Measurements from ENCODE around the gene BDNF.

Gene BDNF

DNA sequence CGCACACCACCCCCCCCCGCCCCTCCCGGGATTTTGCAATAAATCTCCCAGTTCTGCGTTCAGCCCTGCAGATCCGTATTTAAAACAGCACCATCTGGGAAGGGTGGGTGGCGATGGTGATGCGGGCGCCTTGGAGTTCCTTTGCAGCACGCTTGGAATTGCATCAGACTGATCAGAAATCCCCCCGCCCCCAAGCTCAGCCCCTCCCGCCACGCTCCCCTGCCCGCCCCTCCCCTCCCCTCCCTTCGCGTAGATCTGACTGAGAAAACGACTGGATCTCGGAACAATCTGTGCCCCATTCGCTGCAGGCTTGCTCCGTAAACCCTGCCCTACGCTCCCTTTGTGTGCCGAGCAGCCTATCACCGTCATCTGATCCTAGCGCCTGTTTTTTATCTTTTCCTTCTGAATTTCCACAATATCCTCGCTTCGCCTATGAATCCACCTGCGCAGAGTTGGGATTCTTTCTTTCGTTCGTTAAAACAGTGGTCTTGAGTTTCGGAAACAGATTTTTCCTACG lies 18.1 kb upstream of the BDNF start:
- Histone ChIP-seq H3K18ac (ENCODE audit: low read length) (no peak overlapping the region), H3K36me3 (ENCODE audit: control insufficient read depth in 1 of 2, insufficient read depth in 2 of 2, low read length in 2 of 2) (no peaks in the 10 kb centered on the region), H2AFZ (ENCODE audit: insufficient read depth, low read length, poor library complexity) (no peak overlapping the region), H2BK12ac (ENCODE audit: low read length) (no peak overlapping the region), H3K9me3 (ENCODE audit: insufficient read depth, low read depth, low read length) (peaks cover 3% of the 10 kb centered on the region), H4K8ac (ENCODE audit: low read depth, low read length) (no peak overlapping the region), H3K79me2 (ENCODE audit: control insufficient read depth, insufficient read depth, low read length, poor library complexity) (no peaks in the 10 kb centered on the region), H3K27me3 (ENCODE audit: insufficient read depth, low read length) (peaks cover 48% of the 10 kb centered on the region), H3K23ac (ENCODE audit: low read length) (no peak overlapping the region), H4K12ac (ENCODE audit: low read depth, low read length) (no peak overlapping the region), H3K4me1 (ENCODE audit: control insufficient read depth in 1 of 2, insufficient read depth in 2 of 2, low read length in 2 of 2) (peaks cover 10 to 12% of the 10 kb centered on the region in 2 experiments), H3K4ac (ENCODE audit: low read depth, low read length) (no peak overlapping the region), H3K27ac (ENCODE audit: low read depth, low read length) (no peak overlapping the region), H3K14ac (ENCODE audit: low read length) (no peak overlapping the region), H3K9ac (ENCODE audit: low read length) (no peak overlapping the region), H2BK5ac (ENCODE audit: low read depth, low read length, poor library complexity) (no peak overlapping the region), H2AK5ac (ENCODE audit: low read length) (no peak overlapping the region), H3K79me1 (ENCODE audit: low read length) (no peaks in the 10 kb centered on the region), H3K4me3 (ENCODE audit: low read depth, low read length) (no peak overlapping the region), H4K91ac (ENCODE audit: low read depth, low read length) (no peak overlapping the region), H3K4me2 (ENCODE audit: low read length) (peak overlapping the region; percentile 85), H2BK120ac (ENCODE audit: insufficient read depth, low read length, poor library complexity) (no peak overlapping the region)
- DNase-seq = peak in 1 of 2 donors; percentile 48
- no CpG with 5 or more reads among the region's 30 CpGs for WGBS (ENCODE audit: extremely low coverage, insufficient coverage, insufficient read length)

GRCh38 chr11:27717801-27718229 lies 17.6 kb upstream of the BDNF start:
- Histone ChIP-seq H3K4me2 (ENCODE audit: low read length) (peak overlapping the region; percentile 57), H3K9me3 (ENCODE audit: insufficient read depth, low read depth, low read length) (peaks cover 1% of the 10 kb centered on the region), H2BK12ac (ENCODE audit: low read length) (no peak overlapping the region), H4K91ac (ENCODE audit: low read depth, low read length) (no peak overlapping the region), H3K23ac (ENCODE audit: low read length) (no peak overlapping the region), H3K27ac (ENCODE audit: low read depth, low read length) (no peak overlapping the region), H3K4me3 (ENCODE audit: low read depth, low read length) (no peak overlapping the region), H2BK5ac (ENCODE audit: low read depth, low read length, poor library complexity) (no peak overlapping the region), H2AK5ac (ENCODE audit: low read length) (no peak overlapping the region), H4K8ac (ENCODE audit: low read depth, low read length) (no peak overlapping the region), H3K9ac (ENCODE audit: low read length) (no peak overlapping the region), H2AFZ (ENCODE audit: insufficient read depth, low read length, poor library complexity) (no peak overlapping the region), H3K4ac (ENCODE audit: low read depth, low read length) (no peak overlapping the region), H2BK120ac (ENCODE audit: insufficient read depth, low read length, poor library complexity) (no peak overlapping the region), H3K4me1 (ENCODE audit: control insufficient read depth in 1 of 2, insufficient read depth in 2 of 2, low read length in 2 of 2) (peaks cover 8 to 12% of the 10 kb centered on the region in 2 experiments), H3K27me3 (ENCODE audit: insufficient read depth, low read length) (peaks cover 42% of the 10 kb centered on the region), H4K12ac (ENCODE audit: low read depth, low read length) (no peak overlapping the region), H3K79me2 (ENCODE audit: control insufficient read depth, insufficient read depth, low read length, poor library complexity) (no peaks in the 10 kb centered on the region), H3K36me3 (ENCODE audit: control insufficient read depth in 1 of 2, insufficient read depth in 2 of 2, low read length in 2 of 2) (no peaks in the 10 kb centered on the region), H3K79me1 (ENCODE audit: low read length) (no peaks in the 10 kb centered on the region), H3K18ac (ENCODE audit: low read length) (no peak overlapping the region), H3K14ac (ENCODE audit: low read length) (no peak overlapping the region)
- DNase-seq = no peak
- WGBS (ENCODE audit: extremely low coverage, insufficient coverage, insufficient read length) = no CpG with 5 or more reads among the region's 8 CpGs

DNA sequence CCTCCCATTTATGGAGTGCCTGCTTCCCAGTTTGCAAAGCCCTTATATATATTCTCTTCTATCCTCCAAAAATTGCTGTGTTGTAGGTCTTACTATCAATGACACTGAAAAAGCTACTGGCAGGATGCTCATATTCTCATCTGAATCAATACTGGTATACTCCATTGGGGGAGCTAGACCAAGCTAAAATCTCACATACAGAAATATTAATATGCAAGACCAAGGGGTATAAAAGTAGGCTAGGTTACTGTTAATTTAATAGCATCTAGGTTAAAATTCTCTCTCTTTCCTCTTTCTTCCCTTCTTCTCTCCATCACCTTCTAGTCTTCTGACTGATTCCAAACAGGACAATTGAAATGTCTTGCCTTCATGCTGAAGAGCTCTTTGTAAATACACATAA lies 17.1 kb upstream of the BDNF start:
- H3K79me1 ChIP-seq (ENCODE audit: low read length) = no peaks in the 10 kb centered on the region
- H2BK12ac ChIP-seq (ENCODE audit: low read length) = no peak overlapping the region
- DNase-seq = no peak
- H4K91ac ChIP-seq (ENCODE audit: low read depth, low read length) = no peak overlapping the region
- H3K4me3 ChIP-seq (ENCODE audit: low read depth, low read length) = no peak overlapping the region
- no peak overlapping the region for H4K12ac ChIP-seq (ENCODE audit: low read depth, low read length)
- H3K79me2 ChIP-seq (ENCODE audit: control insufficient read depth, insufficient read depth, low read length, poor library complexity) = no peaks in the 10 kb centered on the region
- H3K23ac ChIP-seq (ENCODE audit: low read length) = no peak overlapping the region
- no peak overlapping the region for H3K14ac ChIP-seq (ENCODE audit: low read length)
- no peak overlapping the region for H3K9ac ChIP-seq (ENCODE audit: low read length)
- no peak overlapping the region for H2AK5ac ChIP-seq (ENCODE audit: low read length)
- H3K4me1 ChIP-seq (ENCODE audit: control insufficient read depth in 1 of 2, insufficient read depth in 2 of 2, low read length in 2 of 2) = peaks cover 6 to 9% of the 10 kb centered on the region in 2 experiments
- H3K36me3 ChIP-seq (ENCODE audit: control insufficient read depth in 1 of 2, insufficient read depth in 2 of 2, low read length in 2 of 2) = no peaks in the 10 kb centered on the region
- H2AFZ ChIP-seq (ENCODE audit: insufficient read depth, low read length, poor library complexity) = no peak overlapping the region
- no peak overlapping the region for H2BK120ac ChIP-seq (ENCODE audit: insufficient read depth, low read length, poor library complexity)
- H3K4me2 ChIP-seq (ENCODE audit: low read length) = no peak overlapping the region
- peaks cover 38% of the 10 kb centered on the region for H3K27me3 ChIP-seq (ENCODE audit: insufficient read depth, low read length)
- no peak overlapping the region for H3K18ac ChIP-seq (ENCODE audit: low read length)
- H3K27ac ChIP-seq (ENCODE audit: low read depth, low read length) = no peak overlapping the region
- H4K8ac ChIP-seq (ENCODE audit: low read depth, low read length) = no peak overlapping the region
- no peak overlapping the region for H3K4ac ChIP-seq (ENCODE audit: low read depth, low read length)
- no peaks in the 10 kb centered on the region for H3K9me3 ChIP-seq (ENCODE audit: insufficient read depth, low read depth, low read length)
- no peak overlapping the region for H2BK5ac ChIP-seq (ENCODE audit: low read depth, low read length, poor library complexity)

DNA sequence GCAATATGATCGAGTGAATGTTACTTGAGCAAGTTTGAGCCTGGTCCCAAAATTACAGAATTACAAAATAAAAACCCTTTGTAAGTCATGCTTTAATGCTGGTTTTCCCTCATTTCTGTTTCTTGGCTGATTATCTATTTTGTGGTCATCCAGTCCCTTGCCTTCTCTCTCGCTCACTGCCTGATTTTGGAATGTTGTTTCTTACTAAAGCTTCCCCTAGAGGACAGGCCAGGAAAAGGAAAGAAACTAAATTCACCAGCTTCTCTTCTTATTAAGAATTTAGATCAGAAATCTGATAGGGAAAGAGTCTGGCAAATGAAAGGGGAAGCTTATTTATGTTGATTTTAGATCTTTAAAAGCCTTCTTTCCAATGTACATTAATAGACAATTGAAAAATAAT lies 16.6 kb upstream of the BDNF start:
- Histone ChIP-seq H3K27ac (ENCODE audit: low read depth, low read length) (no peak overlapping the region), H3K4me2 (ENCODE audit: low read length) (no peak overlapping the region), H3K4me3 (ENCODE audit: low read depth, low read length) (no peak overlapping the region), H4K91ac (ENCODE audit: low read depth, low read length) (no peak overlapping the region), H2BK5ac (ENCODE audit: low read depth, low read length, poor library complexity) (no peak overlapping the region), H3K18ac (ENCODE audit: low read length) (no peak overlapping the region), H3K9ac (ENCODE audit: low read length) (no peak overlapping the region), H3K23ac (ENCODE audit: low read length) (no peak overlapping the region), H3K79me1 (ENCODE audit: low read length) (no peaks in the 10 kb centered on the region), H3K79me2 (ENCODE audit: control insufficient read depth, insufficient read depth, low read length, poor library complexity) (no peaks in the 10 kb centered on the region), H3K4ac (ENCODE audit: low read depth, low read length) (no peak overlapping the region), H2BK12ac (ENCODE audit: low read length) (no peak overlapping the region), H2AFZ (ENCODE audit: insufficient read depth, low read length, poor library complexity) (no peak overlapping the region), H3K36me3 (ENCODE audit: control insufficient read depth in 1 of 2, insufficient read depth in 2 of 2, low read length in 2 of 2) (no peaks in the 10 kb centered on the region), H3K14ac (ENCODE audit: low read length) (no peak overlapping the region), H2BK120ac (ENCODE audit: insufficient read depth, low read length, poor library complexity) (no peak overlapping the region), H2AK5ac (ENCODE audit: low read length) (no peak overlapping the region), H3K27me3 (ENCODE audit: insufficient read depth, low read length) (peaks cover 32% of the 10 kb centered on the region), H4K8ac (ENCODE audit: low read depth, low read length) (no peak overlapping the region), H3K4me1 (ENCODE audit: control insufficient read depth in 1 of 2, insufficient read depth in 2 of 2, low read length in 2 of 2) (peaks cover 3 to 4% of the 10 kb centered on the region in 2 experiments), H3K9me3 (ENCODE audit: insufficient read depth, low read depth, low read length) (no peaks in the 10 kb centered on the region), H4K12ac (ENCODE audit: low read depth, low read length) (no peak overlapping the region)
- DNase-seq = peak in 1 of 2 donors; percentile 23
- WGBS (ENCODE audit: extremely low coverage, insufficient coverage, insufficient read length) = no CpG with 5 or more reads among the region's 2 CpGs

Data from trophoblast cell (in vitro differentiated cells and primary cell).